IPS-15b (cell line): ENCODE data around the gene CARMIL3.
"Not testable (repeated sequence)": the region's sequence is repeated elsewhere in the genome, so short reads cannot be mapped to it uniquely, and the experiment has no call there.

Experiments
- H3K27me3 ChIP-seq: one replicate; pipeline ENCODE4 v1.6.1; 2013; ENCODE audit warnings: low read length; ENCODE audit not compliant: control insufficient read depth, insufficient read depth
- H3K36me3 ChIP-seq: one replicate; pipeline ENCODE4 v1.6.1; 2013; ENCODE audit warnings: low read length; ENCODE audit not compliant: control insufficient read depth, insufficient read depth
- H3K4me1 ChIP-seq: one replicate; pipeline ENCODE4 v1.6.1; 2013; ENCODE audit warnings: mild to moderate bottlenecking, low read length; ENCODE audit not compliant: control insufficient read depth, insufficient read depth
- H3K4me3 ChIP-seq: one replicate; pipeline ENCODE4 v1.5.1; 2013; ENCODE audit warnings: low read depth, low read length
- H3K9ac ChIP-seq: one replicate; pipeline ENCODE4 v1.6.1; 2013; ENCODE audit warnings: low read depth, mild to moderate bottlenecking, low read length
- H3K9me3 ChIP-seq: one replicate; pipeline ENCODE4 v1.6.1; 2013; ENCODE audit warnings: mild to moderate bottlenecking, low read length; ENCODE audit not compliant: control insufficient read depth, insufficient read depth

CARMIL3 gene

DNA sequence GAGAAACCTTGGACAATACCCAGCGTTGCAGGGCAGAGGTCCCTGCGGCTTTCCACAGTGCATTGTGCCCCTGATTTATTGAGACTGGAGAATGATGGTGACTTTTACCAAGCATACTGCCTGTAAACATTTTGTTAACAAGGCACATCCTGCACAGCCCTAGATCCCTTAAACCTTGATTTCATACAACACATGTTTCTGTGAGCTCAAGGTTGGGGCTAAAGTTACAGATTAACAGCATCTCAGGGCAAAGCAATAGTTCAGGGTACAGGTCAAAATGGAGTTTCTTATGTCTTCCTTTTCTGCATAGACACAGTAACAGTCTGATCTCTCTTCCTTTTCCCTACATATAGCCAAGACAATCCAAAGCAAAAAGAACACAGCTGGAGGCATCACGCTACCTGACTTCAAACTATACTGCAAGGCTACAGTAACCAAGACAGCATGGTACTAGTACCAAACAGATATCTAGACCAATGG is 26.8 kb upstream of the CARMIL3 start:
- H3K9ac ChIP-seq, H3K36me3 ChIP-seq, H3K9me3 ChIP-seq, H3K4me1 ChIP-seq, H3K4me3 ChIP-seq, H3K27me3 ChIP-seq: not testable (repeated sequence)

- not testable (repeated sequence) for H3K36me3 ChIP-seq, H3K9me3 ChIP-seq
These were observed 22.1 kb upstream of the CARMIL3 start for GRCh38 chr14:24029687-24030086.

DNA sequence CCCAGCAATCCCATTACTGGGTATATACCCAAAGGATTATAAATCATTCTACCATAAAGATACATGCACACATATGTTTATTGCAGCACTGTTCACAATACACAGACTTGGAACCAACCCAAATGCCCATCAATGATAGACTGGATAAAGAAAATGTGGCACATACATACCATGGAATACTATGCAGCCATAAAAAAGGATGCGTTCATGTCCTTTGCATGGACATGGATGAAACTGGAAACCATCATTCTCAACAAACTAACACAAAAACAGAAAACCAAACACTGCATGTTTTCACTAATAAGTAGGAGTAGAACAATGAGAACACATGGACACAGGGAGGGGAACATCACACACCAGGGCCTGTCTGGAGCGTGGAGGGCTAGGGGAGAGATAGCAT is 20.5 kb upstream of the CARMIL3 start:
- not testable (repeated sequence) for H3K36me3 ChIP-seq, H3K4me1 ChIP-seq, H3K27me3 ChIP-seq, H3K9me3 ChIP-seq, H3K4me3 ChIP-seq, H3K9ac ChIP-seq

More at GRCh38 chr14:24029687-24030086, 22.1 kb upstream of the CARMIL3 start:
- H3K4me1 ChIP-seq, H3K4me3 ChIP-seq, H3K27me3 ChIP-seq, H3K9ac ChIP-seq: not testable (repeated sequence)

DNA sequence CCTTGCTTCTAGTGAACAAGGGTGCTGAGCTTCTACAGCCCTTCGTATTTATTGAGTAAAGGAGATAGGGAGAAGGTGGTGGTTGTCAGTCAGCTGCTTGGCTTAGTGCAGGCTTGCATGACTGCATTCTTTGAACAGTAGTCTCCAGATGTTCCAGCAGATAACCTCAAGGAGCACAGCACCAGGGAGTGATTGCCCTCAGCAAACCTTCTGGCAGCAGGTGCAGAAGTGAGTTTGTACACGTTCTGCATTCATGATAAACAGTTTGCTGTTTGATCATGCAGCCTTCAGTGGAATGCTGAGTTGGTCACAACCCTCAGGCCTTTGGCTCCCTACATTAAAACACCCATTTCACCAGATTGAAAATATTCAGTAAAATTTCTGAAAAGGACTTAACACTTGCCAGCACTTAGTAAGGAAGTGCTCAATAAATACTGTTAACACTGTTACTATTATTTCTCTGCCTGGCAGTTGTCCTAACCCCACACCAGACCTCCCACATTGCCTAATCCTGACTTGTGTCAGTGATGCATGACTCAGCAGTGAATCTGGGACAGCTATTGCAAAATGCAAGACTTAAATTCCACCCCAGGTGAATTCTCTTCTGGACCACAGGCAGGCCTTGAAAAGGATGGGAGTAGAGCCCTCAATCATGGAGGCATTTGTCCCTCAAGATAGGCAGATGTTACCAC is 18.9 kb upstream of the CARMIL3 start:
- Histone ChIP-seq H3K9ac (no peak overlapping the region), H3K27me3 (no peaks in the 10 kb centered on the region), H3K9me3 (no peaks in the 10 kb centered on the region), H3K36me3 (no peaks in the 10 kb centered on the region), H3K4me1 (peaks cover 2% of the 10 kb centered on the region), H3K4me3 (no peak overlapping the region)

- not testable (repeated sequence) for H3K9ac ChIP-seq, H3K36me3 ChIP-seq, H3K9me3 ChIP-seq, H3K4me1 ChIP-seq, H3K27me3 ChIP-seq
- peak overlapping the region; percentile 70 for H3K4me3 ChIP-seq
These were observed 16.0 kb upstream of the CARMIL3 start for GRCh38 chr14:24035769-24036168.

DNA sequence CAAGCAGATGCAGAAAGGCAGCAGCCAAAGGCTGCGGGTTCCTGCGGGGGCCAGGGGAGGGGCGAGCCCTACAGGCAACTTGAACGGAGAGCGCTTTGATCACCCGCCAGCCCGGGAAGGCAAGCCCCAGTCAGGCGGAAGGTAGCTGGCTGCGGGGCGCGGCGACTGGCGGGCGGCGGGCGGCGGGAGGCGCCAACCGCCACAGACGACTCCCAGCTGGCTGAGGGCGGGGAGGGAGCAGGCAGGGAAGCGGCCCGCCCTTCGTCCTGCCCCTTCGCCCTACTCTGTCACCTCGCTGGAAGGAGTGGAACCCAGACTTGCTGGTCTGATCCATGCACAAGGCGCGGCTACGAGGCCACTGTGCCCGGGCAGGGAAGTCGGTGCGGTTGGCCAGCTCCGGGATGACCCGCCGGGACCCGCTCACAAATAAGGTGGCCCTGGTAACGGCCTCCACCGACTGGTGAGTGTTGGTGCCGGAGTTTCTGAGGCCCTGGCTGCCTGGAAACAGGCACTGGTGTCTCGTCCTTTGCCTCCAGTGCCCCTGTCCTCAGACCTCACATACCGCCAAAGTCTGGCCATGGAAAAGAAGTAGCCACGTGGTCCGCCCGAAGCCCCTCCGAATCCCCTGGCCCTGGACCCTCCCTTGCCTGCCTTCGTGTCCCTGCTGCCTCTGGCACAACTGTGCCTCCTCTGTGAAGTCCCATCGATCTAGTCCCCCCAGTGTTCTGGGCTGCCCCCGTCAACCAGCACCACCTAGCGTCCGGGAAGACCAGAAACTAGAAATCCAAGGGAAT is 15.4 kb upstream of the CARMIL3 start:
- H3K9me3 ChIP-seq: no peaks in the 10 kb centered on the region
- peaks cover 2% of the 10 kb centered on the region for H3K27me3 ChIP-seq
- H3K4me1 ChIP-seq: peaks cover 2% of the 10 kb centered on the region
- peak overlapping the region; percentile 70 for H3K4me3 ChIP-seq
- H3K9ac ChIP-seq: peak overlapping the region; percentile 70
- no peaks in the 10 kb centered on the region for H3K36me3 ChIP-seq

GRCh38 chr14:24036963-24037657 is 14.7 kb upstream of the CARMIL3 start:
- peak overlapping the region; percentile 70 for H3K9ac ChIP-seq
- H3K27me3 ChIP-seq, H3K9me3 ChIP-seq, H3K4me1 ChIP-seq, H3K36me3 ChIP-seq: not testable (repeated sequence)
- H3K4me3 ChIP-seq: peak overlapping the region; percentile 70

DNA sequence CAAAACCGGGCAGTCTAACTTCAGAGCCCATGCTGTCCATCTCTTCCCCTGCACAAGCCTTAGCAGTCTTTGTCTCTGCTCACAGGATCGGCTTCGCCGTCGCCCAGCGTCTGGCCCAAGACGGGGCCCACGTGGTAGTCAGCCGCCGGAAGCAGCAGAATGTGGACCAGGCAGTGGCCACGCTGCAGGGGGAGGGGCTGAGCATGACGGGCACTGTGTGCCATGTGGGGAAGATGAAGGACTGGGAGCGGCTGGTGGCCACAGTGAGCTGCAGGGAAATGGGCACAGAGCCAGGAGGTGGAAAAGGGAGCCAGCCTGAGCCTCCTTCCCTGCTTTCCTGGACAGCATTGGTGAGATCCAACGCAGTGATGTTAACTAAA is 14.2 kb upstream of the CARMIL3 start:
- Histone ChIP-seq H3K4me3 (no peak overlapping the region), H3K27me3 (peaks cover 2% of the 10 kb centered on the region), H3K36me3 (no peaks in the 10 kb centered on the region), H3K4me1 (peaks cover 2% of the 10 kb centered on the region), H3K9me3 (no peaks in the 10 kb centered on the region), H3K9ac (no peak overlapping the region)

DNA sequence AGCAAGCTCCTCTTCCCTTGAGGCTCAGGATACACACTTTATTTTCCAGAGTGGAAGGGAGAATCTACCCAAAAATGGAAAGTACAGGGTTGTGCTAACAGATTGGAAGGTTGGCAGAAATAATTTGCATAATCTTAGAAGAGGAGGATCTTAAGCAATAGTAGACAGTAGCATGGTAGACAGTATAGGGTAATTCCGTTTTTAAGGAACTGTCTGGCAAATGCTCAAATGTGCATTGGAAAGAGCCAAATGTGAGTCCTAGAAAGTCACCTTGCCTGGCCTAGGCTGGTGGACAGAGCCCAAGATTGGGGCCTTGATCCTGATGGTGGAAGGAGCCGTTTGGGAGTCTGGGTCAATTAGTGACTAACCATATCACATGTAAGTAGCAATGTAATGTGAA is 13.1 kb upstream of the CARMIL3 start:
- H3K4me1 ChIP-seq: peaks cover 2% of the 10 kb centered on the region
- H3K4me3 ChIP-seq: no peak overlapping the region
- H3K9me3 ChIP-seq: no peaks in the 10 kb centered on the region
- H3K9ac ChIP-seq: no peak overlapping the region
- no peaks in the 10 kb centered on the region for H3K36me3 ChIP-seq
- H3K27me3 ChIP-seq: peaks cover 2% of the 10 kb centered on the region

DNA sequence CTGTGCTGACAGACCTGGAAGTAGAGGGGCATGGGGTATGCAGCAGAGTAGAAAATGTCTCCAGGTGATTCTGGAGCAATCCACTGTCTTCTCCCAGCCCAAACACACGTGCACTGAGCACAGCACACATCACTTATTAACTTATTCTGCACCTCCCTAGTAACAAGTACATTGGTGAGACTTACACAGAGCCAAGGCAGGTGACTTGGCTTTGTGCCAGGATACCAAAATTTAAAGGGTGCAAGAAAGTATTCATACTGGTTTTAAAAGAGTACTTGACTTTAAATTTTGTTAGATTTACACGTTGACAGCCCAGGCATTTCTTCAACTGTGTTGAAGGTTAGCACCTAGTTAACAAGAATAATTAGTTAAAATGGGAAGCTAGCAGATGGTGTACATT is 11.1 kb upstream of the CARMIL3 start:
- Histone ChIP-seq H3K36me3 (no peaks in the 10 kb centered on the region), H3K9me3 (no peaks in the 10 kb centered on the region), H3K9ac (no peak overlapping the region), H3K4me1 (no peaks in the 10 kb centered on the region), H3K27me3 (peaks cover 2% of the 10 kb centered on the region), H3K4me3 (no peak overlapping the region)

DNA sequence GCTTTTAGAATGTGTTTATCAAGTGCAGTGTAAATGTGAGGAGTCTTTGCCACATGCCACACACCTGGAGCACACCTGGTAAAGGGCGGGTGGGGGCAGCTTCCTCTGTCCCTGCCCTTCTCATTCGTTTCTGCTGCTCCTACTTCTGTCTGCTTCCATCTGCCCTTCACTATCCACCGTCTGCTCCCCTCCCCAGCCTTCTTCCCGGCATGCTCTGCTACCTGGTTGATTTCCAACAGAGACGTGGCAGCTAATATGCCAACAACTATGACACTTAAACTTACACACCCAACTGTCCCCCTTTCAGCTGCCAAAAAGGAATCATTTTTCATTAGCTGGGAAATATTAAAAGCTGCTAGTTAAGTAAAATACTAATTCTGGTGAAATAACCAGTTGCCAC is 9.1 kb upstream of the CARMIL3 start:
- Histone ChIP-seq H3K4me3 (no peak overlapping the region), H3K36me3 (no peaks in the 10 kb centered on the region), H3K4me1 (no peaks in the 10 kb centered on the region), H3K27me3 (peaks cover 2% of the 10 kb centered on the region), H3K9ac (no peak overlapping the region), H3K9me3 (no peaks in the 10 kb centered on the region)

GRCh38 chr14:24049002-24049401 is 2.8 kb upstream of the CARMIL3 start:
- not testable (repeated sequence) for H3K36me3 ChIP-seq, H3K27me3 ChIP-seq, H3K9ac ChIP-seq, H3K9me3 ChIP-seq, H3K4me3 ChIP-seq, H3K4me1 ChIP-seq
